ENCODE measurements around the gene ZSWIM1. TPM values are rescaled to one million over a fixed set of nuclear protein-coding genes. Genes with fewer than 3 reads are reported as not detected.

ZSWIM1 gene
- total and polyA plus RNA-seq, 2 of the 13 experiments (the other 11 are each of a cell fraction or from before 2014, with no cell fraction given) = 9.5 to 11.7 TPM

DNA sequence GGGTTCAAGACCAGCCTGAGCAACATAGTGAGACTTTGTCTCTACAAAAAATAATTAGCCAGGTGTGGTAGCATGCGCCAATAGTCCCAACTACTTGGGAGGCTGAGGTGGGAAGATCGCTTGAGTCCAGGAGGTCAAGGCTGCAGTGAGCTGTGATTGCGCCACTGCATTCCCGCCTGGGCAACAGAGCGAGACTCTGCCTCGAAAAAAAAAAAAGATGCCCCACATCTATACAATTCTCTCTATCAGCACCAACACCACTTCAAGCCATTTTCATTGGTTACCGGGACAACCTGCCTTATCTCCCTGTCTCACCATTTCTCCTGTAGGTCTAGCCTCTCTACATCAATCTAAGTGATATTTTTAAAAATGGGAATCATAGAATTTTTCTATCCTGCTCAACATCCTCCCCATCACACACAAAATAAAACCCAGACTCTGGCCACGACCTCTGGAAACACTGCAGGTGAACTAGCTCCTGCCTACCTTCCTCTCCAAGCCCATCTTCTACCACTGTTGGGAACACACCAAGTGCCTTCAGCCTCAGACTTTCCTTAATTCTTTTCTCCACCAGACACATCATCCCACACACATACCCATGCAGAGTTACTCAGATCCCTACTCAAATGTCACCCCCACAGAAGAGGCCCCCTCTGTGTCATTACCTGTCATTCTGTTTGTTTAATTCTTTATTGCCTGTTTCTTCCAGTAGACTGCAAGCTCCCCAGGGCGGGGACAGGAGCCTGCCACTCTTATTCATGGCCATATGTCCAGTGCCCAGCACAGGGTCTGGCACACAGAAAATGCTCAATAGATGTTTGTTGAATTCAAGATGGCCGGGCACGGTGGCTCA is 40.5 kb downstream of the ZSWIM1 start (continued):
- TF ChIP-seq, protein P1, sequence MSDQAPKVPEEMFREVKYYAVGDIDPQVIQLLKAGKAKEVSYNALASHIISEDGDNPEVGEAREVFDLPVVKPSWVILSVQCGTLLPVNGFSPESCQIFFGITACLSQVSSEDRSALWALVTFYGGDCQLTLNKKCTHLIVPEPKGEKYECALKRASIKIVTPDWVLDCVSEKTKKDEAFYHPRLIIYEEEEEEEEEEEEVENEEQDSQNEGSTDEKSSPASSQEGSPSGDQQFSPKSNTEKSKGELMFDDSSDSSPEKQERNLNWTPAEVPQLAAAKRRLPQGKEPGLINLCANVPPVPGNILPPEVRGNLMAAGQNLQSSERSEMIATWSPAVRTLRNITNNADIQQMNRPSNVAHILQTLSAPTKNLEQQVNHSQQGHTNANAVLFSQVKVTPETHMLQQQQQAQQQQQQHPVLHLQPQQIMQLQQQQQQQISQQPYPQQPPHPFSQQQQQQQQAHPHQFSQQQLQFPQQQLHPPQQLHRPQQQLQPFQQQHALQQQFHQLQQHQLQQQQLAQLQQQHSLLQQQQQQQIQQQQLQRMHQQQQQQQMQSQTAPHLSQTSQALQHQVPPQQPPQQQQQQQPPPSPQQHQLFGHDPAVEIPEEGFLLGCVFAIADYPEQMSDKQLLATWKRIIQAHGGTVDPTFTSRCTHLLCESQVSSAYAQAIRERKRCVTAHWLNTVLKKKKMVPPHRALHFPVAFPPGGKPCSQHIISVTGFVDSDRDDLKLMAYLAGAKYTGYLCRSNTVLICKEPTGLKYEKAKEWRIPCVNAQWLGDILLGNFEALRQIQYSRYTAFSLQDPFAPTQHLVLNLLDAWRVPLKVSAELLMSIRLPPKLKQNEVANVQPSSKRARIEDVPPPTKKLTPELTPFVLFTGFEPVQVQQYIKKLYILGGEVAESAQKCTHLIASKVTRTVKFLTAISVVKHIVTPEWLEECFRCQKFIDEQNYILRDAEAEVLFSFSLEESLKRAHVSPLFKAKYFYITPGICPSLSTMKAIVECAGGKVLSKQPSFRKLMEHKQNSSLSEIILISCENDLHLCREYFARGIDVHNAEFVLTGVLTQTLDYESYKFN (CRISPR knock-in tag; conservative IDR thresholded peaks at IDR 0.05) = 0 out of 2 replicates have a peak, but pooled peaks have one; percentile 52
- peak; percentile 27; the same call in 1 of the 2 replicates for TF ChIP-seq GABPB1 (CRISPR knock-in tag; IDR thresholded peaks at IDR 0.05)
- TF ChIP-seq EP300 (IDR thresholded peaks at IDR 0.05; ENCODE audit: low read depth in 2 of 2, low read length in 2 of 2) = peak in 1 of 2 experiments; percentile 40; a peak in 1 of 4 replicates
- no peak for TF ChIP-seq EP300 (CRISPR knock-in tag; IDR thresholded peaks at IDR 0.05; ENCODE audit: borderline replicate concordance)
- TF ChIP-seq E2F1 (CRISPR knock-in tag; IDR thresholded peaks at IDR 0.05) = 0 out of 2 replicates have a peak, but pooled peaks have one; percentile 39
- no peak for TF ChIP-seq MXD4 (CRISPR knock-in tag; IDR thresholded peaks at IDR 0.05)
- TF ChIP-seq NRL (CRISPR knock-in tag; IDR thresholded peaks at IDR 0.05; ENCODE audit: borderline replicate concordance) = no peak
- TF ChIP-seq ZNF530 (CRISPR knock-in tag; IDR thresholded peaks at IDR 0.05; ENCODE audit: low read depth) = no peak
- no peak for TF ChIP-seq ZNF724P (CRISPR knock-in tag; IDR thresholded peaks at IDR 0.05; ENCODE audit: borderline replicate concordance)
- no peak for TF ChIP-seq ZFP37 (CRISPR knock-in tag; IDR thresholded peaks at IDR 0.05; ENCODE audit: borderline replicate concordance)
- no peak for TF ChIP-seq BRCA1 (CRISPR knock-in tag; IDR thresholded peaks at IDR 0.05)
- no peak for TF ChIP-seq ELF3 (CRISPR knock-in tag; IDR thresholded peaks at IDR 0.05)
- no peak for TF ChIP-seq ZNF788 (CRISPR knock-in tag; IDR thresholded peaks at IDR 0.05; ENCODE audit: borderline replicate concordance)
- no peak for TF ChIP-seq GATA4 (IDR thresholded peaks at IDR 0.05; ENCODE audit: borderline replicate concordance, low read depth)
- TF ChIP-seq, protein P2, sequence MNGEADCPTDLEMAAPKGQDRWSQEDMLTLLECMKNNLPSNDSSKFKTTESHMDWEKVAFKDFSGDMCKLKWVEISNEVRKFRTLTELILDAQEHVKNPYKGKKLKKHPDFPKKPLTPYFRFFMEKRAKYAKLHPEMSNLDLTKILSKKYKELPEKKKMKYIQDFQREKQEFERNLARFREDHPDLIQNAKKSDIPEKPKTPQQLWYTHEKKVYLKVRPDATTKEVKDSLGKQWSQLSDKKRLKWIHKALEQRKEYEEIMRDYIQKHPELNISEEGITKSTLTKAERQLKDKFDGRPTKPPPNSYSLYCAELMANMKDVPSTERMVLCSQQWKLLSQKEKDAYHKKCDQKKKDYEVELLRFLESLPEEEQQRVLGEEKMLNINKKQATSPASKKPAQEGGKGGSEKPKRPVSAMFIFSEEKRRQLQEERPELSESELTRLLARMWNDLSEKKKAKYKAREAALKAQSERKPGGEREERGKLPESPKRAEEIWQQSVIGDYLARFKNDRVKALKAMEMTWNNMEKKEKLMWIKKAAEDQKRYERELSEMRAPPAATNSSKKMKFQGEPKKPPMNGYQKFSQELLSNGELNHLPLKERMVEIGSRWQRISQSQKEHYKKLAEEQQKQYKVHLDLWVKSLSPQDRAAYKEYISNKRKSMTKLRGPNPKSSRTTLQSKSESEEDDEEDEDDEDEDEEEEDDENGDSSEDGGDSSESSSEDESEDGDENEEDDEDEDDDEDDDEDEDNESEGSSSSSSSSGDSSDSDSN (CRISPR knock-in tag; IDR thresholded peaks at IDR 0.05) = no peak
- TF ChIP-seq CCDC6 (CRISPR knock-in tag; IDR thresholded peaks at IDR 0.05) = no peak
- no peak for TF ChIP-seq IRF1 (CRISPR knock-in tag; IDR thresholded peaks at IDR 0.05; ENCODE audit: low read depth)
- no peak for TF ChIP-seq ARNT (IDR thresholded peaks at IDR 0.05)
- TF ChIP-seq RBFOX2 (IDR thresholded peaks at IDR 0.05; ENCODE audit: low read depth, low read length) = no peak
